ENCODE data around the gene TAOK3.

DNA sequence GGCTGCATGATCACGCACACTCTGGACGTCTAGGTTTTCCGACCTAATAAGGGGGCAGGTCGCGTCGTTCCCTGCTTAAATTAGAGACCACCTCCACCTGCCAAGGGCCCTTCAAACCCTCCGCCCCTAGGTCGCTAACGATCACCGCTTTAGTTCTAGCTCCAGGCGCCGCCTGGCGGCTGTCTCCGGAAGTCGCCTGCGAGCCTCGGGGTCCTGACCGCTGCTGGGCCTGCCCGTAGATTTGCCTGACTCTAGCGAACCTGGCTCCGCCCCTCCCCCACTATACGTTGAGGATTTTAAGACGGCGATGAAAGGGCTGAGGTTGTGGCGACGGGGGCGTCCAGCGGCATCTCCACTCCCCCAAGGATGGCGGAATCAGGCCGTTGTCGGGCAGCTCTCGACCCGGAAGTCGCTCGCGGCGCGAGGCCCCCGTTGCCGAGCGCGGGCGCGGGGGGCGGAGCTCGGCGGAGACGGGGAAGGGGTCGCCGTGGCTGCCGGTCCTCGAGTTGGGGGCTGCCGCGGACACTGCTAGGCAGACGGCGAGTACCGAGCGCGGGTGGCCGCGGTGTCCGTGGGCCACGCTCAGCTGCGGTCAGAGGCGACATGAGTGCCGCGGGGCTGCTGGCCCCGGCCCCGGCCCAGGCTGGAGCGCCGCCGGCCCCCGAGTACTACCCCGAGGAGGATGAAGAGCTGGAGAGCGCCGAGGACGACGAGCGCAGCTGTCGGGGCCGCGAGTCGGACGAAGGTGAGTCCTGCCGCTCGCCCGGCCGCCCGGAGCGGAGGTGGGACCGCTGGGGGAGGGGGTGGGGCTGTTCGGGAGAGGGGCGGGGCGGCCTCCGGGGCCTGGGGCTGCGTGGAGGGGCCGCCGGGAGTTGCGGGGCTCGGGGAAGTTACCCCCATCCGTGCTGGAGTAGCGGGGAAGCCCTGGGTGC, 3.6 kb upstream of the TAOK3 start, which contains the start of gene SUDS3:
- TF ChIP-seq, protein P1, sequence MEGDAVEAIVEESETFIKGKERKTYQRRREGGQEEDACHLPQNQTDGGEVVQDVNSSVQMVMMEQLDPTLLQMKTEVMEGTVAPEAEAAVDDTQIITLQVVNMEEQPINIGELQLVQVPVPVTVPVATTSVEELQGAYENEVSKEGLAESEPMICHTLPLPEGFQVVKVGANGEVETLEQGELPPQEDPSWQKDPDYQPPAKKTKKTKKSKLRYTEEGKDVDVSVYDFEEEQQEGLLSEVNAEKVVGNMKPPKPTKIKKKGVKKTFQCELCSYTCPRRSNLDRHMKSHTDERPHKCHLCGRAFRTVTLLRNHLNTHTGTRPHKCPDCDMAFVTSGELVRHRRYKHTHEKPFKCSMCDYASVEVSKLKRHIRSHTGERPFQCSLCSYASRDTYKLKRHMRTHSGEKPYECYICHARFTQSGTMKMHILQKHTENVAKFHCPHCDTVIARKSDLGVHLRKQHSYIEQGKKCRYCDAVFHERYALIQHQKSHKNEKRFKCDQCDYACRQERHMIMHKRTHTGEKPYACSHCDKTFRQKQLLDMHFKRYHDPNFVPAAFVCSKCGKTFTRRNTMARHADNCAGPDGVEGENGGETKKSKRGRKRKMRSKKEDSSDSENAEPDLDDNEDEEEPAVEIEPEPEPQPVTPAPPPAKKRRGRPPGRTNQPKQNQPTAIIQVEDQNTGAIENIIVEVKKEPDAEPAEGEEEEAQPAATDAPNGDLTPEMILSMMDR (conservative IDR thresholded peaks at IDR 0.05 in 1 of 2, IDR thresholded peaks at IDR 0.05 in 1 of 2; ENCODE audit: extremely low read depth in 1 of 2, insufficient read depth in 1 of 2, low read depth in 1 of 2, low read length in 2 of 2): peak; percentile 93 to 98
- TF ChIP-seq EZH2 (IDR thresholded peaks at IDR 0.05; ENCODE audit: borderline replicate concordance, low read length): no peak
